Stimulated activated CD8-positive, alpha-beta memory T cell treated with anti-CD3 and anti-CD28 coated beads, Interleukin-12 subunit alpha, Interleukin-12 subunit beta, amount 100 ng/mL, for 24 hours (primary cell): ENCODE results near the gene ALPK3.
A peak's percentile ranks its signal among the peaks of the same experiment; 100 is the strongest.
"Not testable (repeated sequence)": the region's sequence is repeated elsewhere in the genome, so short reads cannot be mapped to it uniquely, and the experiment has no call there.

ENCODE experiments used
- DNase-seq: peaks from one replicate; pipeline ENCODE4 v3.0.0-alpha.2; 2020; ENCODE audit errors: extremely low read depth

ALPK3 gene

GRCh38 chr15:84872009-84872910, 55.1 kb downstream of the ALPK3 start:
- DNase-seq, result no peak

DNA sequence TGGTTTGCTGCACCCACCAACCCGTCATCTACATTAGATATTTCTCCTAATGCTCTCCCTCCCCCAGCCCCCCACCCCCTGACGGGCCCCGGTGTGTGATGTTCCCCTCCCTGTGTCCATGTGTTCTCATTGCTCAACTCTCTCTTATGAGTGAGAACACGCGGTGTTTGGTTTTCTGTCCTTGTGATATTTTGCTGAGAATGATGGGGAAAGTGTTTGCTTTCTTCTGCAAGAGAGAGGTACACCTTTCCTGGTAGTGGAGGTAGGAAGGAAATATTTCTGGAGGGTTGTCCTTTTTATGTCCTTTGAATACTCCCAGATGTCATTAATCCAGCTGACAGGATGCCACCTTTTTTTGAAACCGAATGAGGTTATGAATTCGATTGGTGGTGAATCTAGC, 56.8 kb downstream of the ALPK3 start:
- DNase-seq, result no peak

DNA sequence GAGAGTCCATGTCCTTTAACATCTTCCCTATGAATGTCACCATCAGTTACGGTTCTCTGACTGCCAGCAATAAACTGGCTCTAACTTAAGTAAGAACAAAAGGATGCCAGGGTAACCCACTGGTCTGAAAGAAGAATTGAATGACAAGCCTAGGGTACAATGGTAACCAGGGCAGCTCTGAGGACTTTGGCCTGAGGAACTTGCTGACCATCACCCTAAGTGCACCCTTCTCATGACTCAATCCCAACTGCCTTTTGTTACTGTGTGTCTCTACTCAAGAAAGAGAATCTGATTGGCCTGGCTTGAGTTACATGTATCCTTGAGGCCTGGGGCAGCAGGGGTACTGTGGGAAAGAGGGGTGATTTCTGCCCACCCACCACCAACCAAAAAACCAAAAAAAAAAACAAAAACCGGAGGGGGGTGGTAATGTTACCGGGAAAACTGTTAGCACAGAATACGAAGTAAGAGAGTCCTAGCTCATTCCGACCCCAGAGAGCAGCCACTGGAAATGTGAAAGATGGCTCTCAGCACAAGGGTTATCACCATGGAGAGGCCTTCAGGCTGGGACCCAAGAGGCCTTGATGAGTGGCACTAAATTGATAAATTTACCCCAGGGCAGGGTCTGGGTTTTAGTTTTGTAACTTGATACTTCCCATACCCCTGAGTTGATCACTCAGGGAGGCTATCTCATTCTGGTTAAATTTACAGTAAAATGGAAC, 58.0 kb downstream of the ALPK3 start:
- DNase-seq, result no peak

DNA sequence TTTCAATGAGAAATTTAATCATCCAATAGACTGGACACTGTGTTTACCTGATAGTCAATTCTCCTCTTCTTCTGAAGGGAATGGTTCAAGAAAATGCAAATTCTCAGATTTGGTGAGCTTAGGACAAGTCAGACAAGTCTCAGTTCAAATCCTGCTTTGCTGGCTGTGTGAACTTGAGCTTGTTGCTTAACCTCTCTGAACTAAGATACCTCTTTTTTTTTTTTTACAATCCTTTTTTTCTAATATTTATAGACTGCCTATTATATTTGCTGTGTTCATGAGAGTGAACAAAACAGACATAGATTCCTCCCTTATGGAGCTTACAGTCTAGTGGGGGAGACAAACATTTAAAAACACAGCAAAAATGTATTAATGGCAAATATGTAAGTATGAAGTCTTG, 59.1 kb downstream of the ALPK3 start:
- no peak for DNase-seq

- not testable (repeated sequence) for DNase-seq
These were observed 60.5 kb downstream of the ALPK3 start for GRCh38 chr15:84877701-84878100.

GRCh38 chr15:84878504-84878903, 61.3 kb downstream of the ALPK3 start:
- DNase-seq, result peak; percentile 19

GRCh38 chr15:84879088-84879780, 62.1 kb downstream of the ALPK3 start:
- no peak for DNase-seq

DNA sequence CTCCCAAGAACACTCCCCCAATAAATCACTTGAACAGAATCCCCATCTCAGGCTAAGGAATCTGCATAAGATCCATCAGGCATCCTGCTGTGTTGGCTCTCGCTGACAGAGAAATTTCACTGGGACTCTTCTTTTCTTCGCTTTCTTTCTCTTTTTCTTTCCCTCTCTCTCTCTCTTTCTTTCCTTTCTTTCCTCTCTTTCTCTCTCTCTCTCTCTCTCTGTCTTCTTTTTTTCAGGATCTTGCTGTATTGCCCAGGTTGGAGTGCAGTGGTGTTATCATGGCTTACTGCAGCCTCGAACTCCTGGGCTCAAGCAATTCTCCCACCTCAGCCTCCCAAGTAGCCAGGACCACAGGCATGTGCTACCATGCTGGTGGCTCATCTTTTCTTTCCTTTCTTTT, 62.9 kb downstream of the ALPK3 start:
- DNase-seq, result no peak

GRCh38 chr15:84880822-84881519, 63.8 kb downstream of the ALPK3 start:
- DNase-seq, result no peak

GRCh38 chr15:84881520-84881830, 64.3 kb downstream of the ALPK3 start:
- no peak for DNase-seq

- DNase-seq, result no peak
These were observed 66.3 kb downstream of the ALPK3 start for GRCh38 chr15:84883466-84883865.

DNA sequence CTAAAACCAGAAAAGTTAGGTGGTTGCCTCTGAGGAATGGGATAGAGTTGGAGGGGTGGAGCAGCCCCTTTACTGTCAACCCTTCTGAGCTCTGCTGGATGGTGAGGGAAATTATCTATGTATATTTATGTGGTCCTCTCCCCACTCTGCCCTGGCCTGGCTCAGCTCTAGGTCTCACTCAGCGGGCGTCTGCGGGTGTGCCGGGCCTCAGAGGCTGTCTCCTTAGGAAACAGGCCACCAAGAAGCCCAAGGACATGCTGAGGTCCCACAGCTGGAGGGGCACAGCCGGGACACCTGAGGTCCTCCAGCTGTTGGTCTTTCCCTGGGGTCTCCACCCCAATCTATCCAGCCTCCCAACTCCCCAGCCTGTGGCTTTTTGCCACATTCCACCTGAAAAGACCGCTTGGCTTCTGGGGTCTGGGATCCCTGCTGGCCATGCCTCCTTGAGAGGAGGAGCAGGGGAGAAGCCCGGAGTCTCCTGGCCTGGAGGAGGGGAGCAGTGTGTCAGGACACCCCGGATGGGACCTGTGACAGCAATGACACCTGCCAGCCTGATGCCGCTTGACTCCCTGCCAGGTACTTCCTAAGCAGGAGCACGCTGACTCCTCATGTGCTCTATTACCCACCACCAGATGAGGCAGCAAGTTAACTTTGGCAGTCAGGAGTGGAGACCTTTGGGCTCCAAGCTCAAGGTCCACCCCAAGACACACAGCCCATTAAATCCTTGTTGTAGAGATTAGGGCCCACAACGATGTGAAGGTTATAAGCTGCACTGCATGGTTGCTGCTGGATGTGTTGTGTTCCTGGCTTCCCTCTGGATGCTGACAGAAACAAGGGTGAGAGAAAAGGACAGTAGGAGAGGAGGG, 67.0 kb downstream of the ALPK3 start, which contains the start of gene SLC28A1:
TSS of gene SLC28A1 (plus strand) at position 747 of the 866 bp plus-strand sequence. CDS start 3,099 bp downstream, outside the sequence.
- no peak for DNase-seq

- no peak for DNase-seq
These were observed 68.6 kb downstream of the ALPK3 start for GRCh38 chr15:84885801-84886200.

- DNase-seq, result no peak
These were observed 69.2 kb downstream of the ALPK3 start for GRCh38 chr15:84886211-84886983.

DNA sequence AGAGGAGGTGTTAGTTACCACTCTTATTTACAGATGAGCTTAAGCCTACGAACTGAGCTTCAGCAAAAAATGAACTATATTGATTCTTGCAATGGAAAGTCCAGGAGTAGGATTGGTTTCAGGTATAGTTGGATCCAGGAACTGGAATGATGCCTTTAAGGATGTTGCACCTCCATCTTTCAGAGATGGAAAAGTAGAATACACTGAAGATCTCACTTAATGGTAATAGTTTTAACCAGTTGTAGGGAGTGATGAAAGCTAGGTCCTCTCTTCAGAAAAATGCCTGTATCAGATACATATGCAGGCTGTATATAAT, 69.8 kb downstream of the ALPK3 start:
- no peak for DNase-seq

GRCh38 chr15:84887938-84888337, 70.8 kb downstream of the ALPK3 start:
- no peak for DNase-seq

DNA sequence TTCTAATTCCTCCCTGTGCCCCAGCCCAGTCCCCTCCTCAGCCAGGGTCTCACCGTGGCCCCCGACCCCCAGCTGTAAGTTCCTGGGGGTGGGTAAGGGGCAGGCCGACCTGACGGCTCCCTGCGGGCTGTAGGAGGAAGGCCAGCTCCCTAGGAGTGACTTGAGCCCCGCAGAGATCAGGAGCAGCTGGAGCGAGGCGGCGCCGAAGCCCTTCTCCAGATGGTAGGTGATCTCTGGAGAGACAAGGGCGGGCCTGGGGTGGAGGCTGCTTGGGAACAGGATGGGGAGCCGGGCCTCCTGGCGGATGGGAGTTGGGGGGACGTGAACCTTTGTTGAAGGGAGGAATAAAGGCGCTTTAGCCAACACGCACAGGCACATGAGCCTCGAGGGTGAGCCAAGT, 71.5 kb downstream of the ALPK3 start:
- DNase-seq, result no peak

- DNase-seq, result no peak
These were observed 72.3 kb downstream of the ALPK3 start for GRCh38 chr15:84889313-84889990.

GRCh38 chr15:84889991-84890669, 73.0 kb downstream of the ALPK3 start:
- no peak for DNase-seq
